ENCODE data around the gene VAV3.

The VAV3 gene

GRCh38 chr1:107793896-107794453 is 171.0 kb downstream of the VAV3 start:
- no peak overlapping the region for H3K4me3 ChIP-seq (ENCODE audit: low read length)
- H4K20me1 ChIP-seq (ENCODE audit: control insufficient read depth, insufficient read depth, low read depth, low read length) = no peaks in the 10 kb centered on the region
- peaks cover 14% of the 10 kb centered on the region; the same call in 1 of the 2 replicates for H3F3A ChIP-seq (ENCODE audit: control insufficient read depth, insufficient read depth)
- no peak overlapping the region for H3K27ac ChIP-seq (ENCODE audit: low read depth, low read length)
- H3K9me2 ChIP-seq (replicated peaks; ENCODE audit: control insufficient read depth, low read length) = no peaks in the 10 kb centered on the region
- H3K9me3 ChIP-seq (ENCODE audit: control insufficient read depth, insufficient read depth, low read length) = no peaks in the 10 kb centered on the region
- H3K27me3 ChIP-seq (ENCODE audit: control insufficient read depth, low read length) = no peaks in the 10 kb centered on the region
- H3K4me1 ChIP-seq (ENCODE audit: control insufficient read depth, low read length) = peaks cover 86% of the 10 kb centered on the region
- no peaks in the 10 kb centered on the region for H3K79me2 ChIP-seq (ENCODE audit: control insufficient read depth, low read length)
- 0 out of 2 replicates have a peak, but pooled peaks cover 6% of the 10 kb centered on the region for H3K36me3 ChIP-seq (ENCODE audit: control insufficient read depth, low read length)
- peak overlapping the region; percentile 42 for H3K4me2 ChIP-seq (ENCODE audit: low read length)
- TF ChIP-seq EZH2phosphoT487 (IDR thresholded peaks at IDR 0.05; ENCODE audit: borderline replicate concordance, low read length) (no peak), CTCF (IDR thresholded peaks at IDR 0.05; ENCODE audit: low read depth, low read length, poor library complexity, severe bottlenecking) (no peak)

DNA sequence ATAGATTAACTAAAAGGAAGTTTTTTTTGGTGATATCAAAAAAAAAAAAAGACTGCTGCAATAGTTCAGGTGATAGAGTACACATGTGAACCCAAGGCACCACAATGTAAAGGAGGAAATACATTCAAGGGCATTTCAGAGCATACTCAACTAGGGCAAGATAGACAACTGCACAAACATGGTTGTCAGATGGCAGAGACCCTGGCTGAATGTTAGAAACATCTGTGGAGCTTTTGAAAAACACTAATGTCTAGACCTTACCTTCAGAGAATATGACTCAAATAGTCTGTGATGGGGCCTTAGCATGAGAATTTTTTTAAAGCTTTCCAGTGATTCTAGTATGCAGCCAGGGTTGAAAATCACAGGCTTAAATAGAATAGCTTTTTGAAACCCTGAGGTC is 173.6 kb downstream of the VAV3 start:
- no peak overlapping the region for H3K4me2 ChIP-seq (ENCODE audit: low read length)
- H3K9me3 ChIP-seq (ENCODE audit: control insufficient read depth, insufficient read depth, low read length) = no peaks in the 10 kb centered on the region
- H3K4me1 ChIP-seq (ENCODE audit: control insufficient read depth, low read length) = peaks cover 87% of the 10 kb centered on the region
- no peaks in the 10 kb centered on the region for H3K27me3 ChIP-seq (ENCODE audit: control insufficient read depth, low read length)
- no peaks in the 10 kb centered on the region for H3K9me2 ChIP-seq (replicated peaks; ENCODE audit: control insufficient read depth, low read length)
- H3F3A ChIP-seq (ENCODE audit: control insufficient read depth, insufficient read depth) = peaks cover 5% of the 10 kb centered on the region; the same call in 1 of the 2 replicates
- H3K4me3 ChIP-seq (ENCODE audit: low read length) = no peak overlapping the region
- no peaks in the 10 kb centered on the region for H4K20me1 ChIP-seq (ENCODE audit: control insufficient read depth, insufficient read depth, low read depth, low read length)
- H3K36me3 ChIP-seq (ENCODE audit: control insufficient read depth, low read length) = 0 out of 2 replicates have a peak, but pooled peaks cover 6% of the 10 kb centered on the region
- no peaks in the 10 kb centered on the region for H3K79me2 ChIP-seq (ENCODE audit: control insufficient read depth, low read length)
- no peak overlapping the region for H3K27ac ChIP-seq (ENCODE audit: low read depth, low read length)
- no peak for TF ChIP-seq CTCF (IDR thresholded peaks at IDR 0.05; ENCODE audit: low read depth, low read length, poor library complexity, severe bottlenecking)
- TF ChIP-seq EZH2phosphoT487 (IDR thresholded peaks at IDR 0.05; ENCODE audit: borderline replicate concordance, low read length) = no peak

DNA sequence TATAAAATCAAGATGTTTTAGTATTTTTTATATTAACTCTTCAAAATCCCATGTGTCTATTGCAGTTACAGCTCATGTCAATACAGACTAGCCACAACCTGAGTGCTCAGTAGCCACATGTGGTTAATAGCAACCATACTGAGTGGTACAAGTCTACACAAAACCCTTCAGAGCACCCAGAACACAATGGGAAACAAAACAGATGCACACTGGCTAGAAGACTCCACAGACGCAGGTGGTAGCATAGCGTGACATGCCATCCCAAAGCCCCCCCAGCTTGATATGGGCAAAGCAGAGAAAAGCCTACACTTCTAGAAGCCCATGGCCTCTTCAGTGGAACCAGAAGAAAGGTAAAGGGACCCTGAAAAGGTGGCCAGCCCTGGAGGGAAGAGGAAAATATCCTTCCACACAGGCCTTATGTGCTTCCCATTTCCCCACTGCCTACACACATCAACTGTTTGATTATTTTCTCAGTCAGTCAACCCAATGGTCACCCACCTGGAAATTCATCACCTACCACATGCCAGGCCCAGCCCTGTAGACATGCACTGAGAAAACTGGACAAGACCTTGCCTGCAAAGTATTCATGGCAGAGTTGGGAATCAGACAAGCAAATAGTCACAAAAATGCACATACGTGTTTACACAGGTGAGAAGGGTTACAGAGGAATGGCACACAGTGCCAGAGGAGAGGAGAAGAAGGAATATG is 175.0 kb downstream of the VAV3 start:
- no peaks in the 10 kb centered on the region for H3F3A ChIP-seq (ENCODE audit: control insufficient read depth, insufficient read depth)
- H3K4me1 ChIP-seq (ENCODE audit: control insufficient read depth, low read length) = peaks cover 87% of the 10 kb centered on the region
- H3K9me2 ChIP-seq (replicated peaks; ENCODE audit: control insufficient read depth, low read length) = no peaks in the 10 kb centered on the region
- H3K27ac ChIP-seq (ENCODE audit: low read depth, low read length) = no peak overlapping the region
- H3K9me3 ChIP-seq (ENCODE audit: control insufficient read depth, insufficient read depth, low read length) = no peaks in the 10 kb centered on the region
- no peak overlapping the region for H3K4me3 ChIP-seq (ENCODE audit: low read length)
- TF ChIP-seq EZH2phosphoT487 (IDR thresholded peaks at IDR 0.05; ENCODE audit: borderline replicate concordance, low read length) (no peak), CTCF (IDR thresholded peaks at IDR 0.05; ENCODE audit: low read depth, low read length, poor library complexity, severe bottlenecking) (no peak)
- H3K27me3 ChIP-seq (ENCODE audit: control insufficient read depth, low read length) = no peaks in the 10 kb centered on the region
- H3K79me2 ChIP-seq (ENCODE audit: control insufficient read depth, low read length) = no peaks in the 10 kb centered on the region
- H4K20me1 ChIP-seq (ENCODE audit: control insufficient read depth, insufficient read depth, low read depth, low read length) = no peaks in the 10 kb centered on the region
- no peaks in the 10 kb centered on the region for H3K36me3 ChIP-seq (ENCODE audit: control insufficient read depth, low read length)
- H3K4me2 ChIP-seq (ENCODE audit: low read length) = no peak overlapping the region
